GM12874 (cell line): ENCODE results near the gene LRRN1.

Source experiments
- TF ChIP-seq, protein P1 (sequence below): IDR thresholded peaks from 2 replicates; pipeline ENCODE4 v1.5.1; 2011; ENCODE audit warnings: low read depth, mild to moderate bottlenecking, control low read depth, low read length, moderate library complexity; ENCODE audit not compliant: insufficient read depth

The LRRN1 gene

DNA sequence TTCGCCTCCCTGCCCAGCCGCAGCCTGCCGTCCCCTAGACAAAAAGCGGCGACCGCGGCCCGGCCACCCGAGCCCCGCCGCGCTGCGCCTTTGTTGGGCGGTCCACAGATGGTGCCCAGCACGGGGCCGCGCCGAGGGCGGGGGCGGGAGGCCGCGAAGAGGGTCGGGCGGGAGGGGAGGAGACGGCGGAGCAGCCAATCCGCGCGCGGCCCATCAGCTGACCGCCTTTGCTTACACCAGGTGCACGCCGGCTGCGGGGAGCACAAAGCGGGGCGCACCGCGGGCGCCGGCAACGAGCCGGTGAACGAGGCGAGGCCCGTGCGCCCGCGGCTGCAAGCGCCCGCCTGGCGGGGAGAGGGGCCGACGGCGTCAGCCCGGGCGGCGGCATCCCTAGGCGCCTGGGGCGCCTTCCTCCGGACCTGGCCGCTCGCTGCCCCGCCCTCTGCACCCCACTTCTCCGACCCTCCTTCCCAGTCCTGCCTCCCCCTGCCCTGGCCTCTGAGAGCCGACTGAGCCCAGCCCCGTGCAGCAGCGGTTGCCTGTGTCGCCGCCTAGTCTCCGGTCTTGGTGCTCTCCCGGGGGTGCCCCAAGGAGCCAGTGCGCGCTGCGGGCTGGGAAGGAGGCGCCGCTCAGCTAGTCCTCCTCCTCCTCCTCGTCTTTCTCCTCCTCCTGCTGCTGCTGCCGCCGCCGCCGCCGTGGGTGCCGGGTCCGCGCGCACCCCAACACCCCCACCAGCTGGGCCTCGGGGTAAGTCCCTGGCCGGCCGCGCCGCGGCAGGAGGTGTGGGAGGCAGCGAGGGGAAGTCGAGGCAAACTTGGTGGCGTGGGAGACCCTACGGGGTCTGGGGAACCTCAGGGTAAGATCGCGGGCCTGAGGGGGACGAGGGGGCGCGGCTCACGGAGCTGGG lies at the start of gene LRRN1:
LRRN1 (plus strand) TSS at position 259 of the 907 bp plus-strand sequence. CDS start 45,211 bp downstream, outside the sequence.
- TF ChIP-seq, protein P1, sequence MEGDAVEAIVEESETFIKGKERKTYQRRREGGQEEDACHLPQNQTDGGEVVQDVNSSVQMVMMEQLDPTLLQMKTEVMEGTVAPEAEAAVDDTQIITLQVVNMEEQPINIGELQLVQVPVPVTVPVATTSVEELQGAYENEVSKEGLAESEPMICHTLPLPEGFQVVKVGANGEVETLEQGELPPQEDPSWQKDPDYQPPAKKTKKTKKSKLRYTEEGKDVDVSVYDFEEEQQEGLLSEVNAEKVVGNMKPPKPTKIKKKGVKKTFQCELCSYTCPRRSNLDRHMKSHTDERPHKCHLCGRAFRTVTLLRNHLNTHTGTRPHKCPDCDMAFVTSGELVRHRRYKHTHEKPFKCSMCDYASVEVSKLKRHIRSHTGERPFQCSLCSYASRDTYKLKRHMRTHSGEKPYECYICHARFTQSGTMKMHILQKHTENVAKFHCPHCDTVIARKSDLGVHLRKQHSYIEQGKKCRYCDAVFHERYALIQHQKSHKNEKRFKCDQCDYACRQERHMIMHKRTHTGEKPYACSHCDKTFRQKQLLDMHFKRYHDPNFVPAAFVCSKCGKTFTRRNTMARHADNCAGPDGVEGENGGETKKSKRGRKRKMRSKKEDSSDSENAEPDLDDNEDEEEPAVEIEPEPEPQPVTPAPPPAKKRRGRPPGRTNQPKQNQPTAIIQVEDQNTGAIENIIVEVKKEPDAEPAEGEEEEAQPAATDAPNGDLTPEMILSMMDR: no peak

GRCh38 chr3:3753416-3753815 lies 45.8 kb upstream of the LRRN1 start:
- TF ChIP-seq, protein P1: no peak

DNA sequence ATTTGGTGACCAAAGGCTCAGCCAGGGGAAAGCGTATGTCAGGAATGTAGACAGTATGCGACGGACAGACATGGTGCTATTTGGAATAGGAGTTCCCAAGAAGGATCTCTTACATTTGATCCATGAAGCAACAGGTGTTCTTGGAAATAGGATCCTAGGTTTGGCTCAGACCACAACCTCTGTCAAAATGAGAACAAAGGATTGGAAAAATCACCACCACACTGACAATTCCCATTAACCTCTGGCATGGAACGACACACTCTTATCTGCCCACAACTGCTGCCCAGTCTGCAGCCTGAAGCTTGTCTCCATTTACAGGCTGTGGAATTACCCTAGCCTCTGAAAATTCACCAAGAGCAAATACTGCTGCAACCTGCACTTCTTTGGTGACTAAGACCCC lies 33.6 kb upstream of the LRRN1 start:
- TF ChIP-seq, protein P1: no peak

- TF ChIP-seq, protein P1: no peak
Measured at GRCh38 chr3:3766140-3766539, 33.1 kb upstream of the LRRN1 start.

DNA sequence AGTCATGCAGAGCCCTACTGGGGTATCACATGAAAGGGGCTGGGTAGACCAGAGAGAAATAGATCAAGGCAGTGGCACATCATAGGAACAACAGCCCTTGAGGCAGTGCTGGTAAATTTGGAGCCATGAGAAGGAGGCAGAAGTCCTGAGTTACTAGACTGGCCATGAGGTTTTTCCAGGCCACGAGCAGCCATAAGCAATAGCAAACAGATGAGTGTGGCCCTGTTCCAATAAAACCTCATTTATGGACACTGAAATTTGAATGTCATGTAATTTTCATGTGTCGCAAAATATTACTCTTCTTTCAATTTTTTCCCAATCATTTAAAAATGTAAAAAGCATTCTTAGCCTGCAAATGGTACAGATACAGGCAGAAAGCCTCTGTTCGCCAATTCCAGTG lies 28.1 kb upstream of the LRRN1 start:
- TF ChIP-seq, protein P1: no peak

GRCh38 chr3:3771567-3771966 lies 27.7 kb upstream of the LRRN1 start:
- TF ChIP-seq, protein P1: no peak

GRCh38 chr3:3772338-3772737 lies 26.9 kb upstream of the LRRN1 start:
- TF ChIP-seq, protein P1: no peak
